Suprapubic skin (tissue), 4 donors: ENCODE measurements around the gene AKAP12. TPM values are rescaled to one million over a fixed set of nuclear protein-coding genes. Genes with fewer than 3 reads are reported as not detected.
A peak's percentile ranks its signal among the peaks of the same experiment; 100 is the strongest.

Source experiments
- DNase-seq, 2 donors: peaks; one replicate each; pipeline ENCODE4 v3.0.0-alpha.2; 2019; ENCODE audit warnings: low spot score in 2 of 2
- H3K27ac ChIP-seq: fragments of 200-600 bp; sonication (generic); one replicate; pipeline ENCODE4 v1.5.1; 2019
- H3K27me3 ChIP-seq: fragments of 200-600 bp; sonication (generic); one replicate; pipeline ENCODE4 v1.5.1; 2019
- H3K36me3 ChIP-seq: fragments of 200-600 bp; sonication (generic); one replicate; pipeline ENCODE4 v1.5.1; 2019
- H3K4me1 ChIP-seq: fragments of 200-600 bp; sonication (generic); one replicate; pipeline ENCODE4 v1.5.1; 2019
- H3K4me3 ChIP-seq: fragments of 200-600 bp; sonication (generic); one replicate; pipeline ENCODE4 v1.5.1; 2019; ENCODE audit warnings: mild to moderate bottlenecking
- H3K9me3 ChIP-seq: fragments of 200-600 bp; sonication (generic); one replicate; pipeline ENCODE4 v1.5.1; 2019
- CTCF ChIP-seq, 2 donors: fragments of 200-600 bp in 1 of 2; fragments of 450-650 bp in 1 of 2; sonication (generic) in 1 of 2; IDR thresholded peaks; one replicate each; pipeline ENCODE4 v1.5.1; 2016 to 2019; ENCODE audit warnings: antibody characterized with exemption in 2 of 2, mild to moderate bottlenecking in 1 of 2, moderate library complexity in 1 of 2
- EP300 ChIP-seq: sonication (generic); formaldehyde crosslinking; IDR thresholded peaks from one replicate; pipeline ENCODE4 v1.6.1; 2017; ENCODE audit warnings: antibody characterized with exemption
- POLR2A ChIP-seq, 2 donors: fragments of 450-650 bp; IDR thresholded peaks; one replicate each; pipeline ENCODE4 v1.6.1; 2017; ENCODE audit warnings: antibody characterized with exemption in 2 of 2, mild to moderate bottlenecking in 2 of 2, moderate library complexity in 2 of 2
- POLR2AphosphoS5 ChIP-seq, 3 donors: sonication (generic); formaldehyde crosslinking; IDR thresholded peaks; one replicate each; pipeline ENCODE4 v1.6.1; 2017; ENCODE audit warnings: antibody characterized with exemption in 3 of 3
- WGBS: methylation state at CpG from one replicate; pipeline ENCODE4 v1.1.5; 2018; 5-methylcytosine and 5-hydroxymethylcytosine counted together
- total RNA-seq, 4 donors: library from RNA; depleted of rRNA; stranded (reverse); fragments of >200 nt; gene quantifications; one replicate each; pipeline ENCODE4 v1.1.0, GENCODE V29; 2016

Gene AKAP12
- total RNA-seq, 4 donors from 2014 or later = 7.2 to 20.1 (median 11.9) TPM

DNA sequence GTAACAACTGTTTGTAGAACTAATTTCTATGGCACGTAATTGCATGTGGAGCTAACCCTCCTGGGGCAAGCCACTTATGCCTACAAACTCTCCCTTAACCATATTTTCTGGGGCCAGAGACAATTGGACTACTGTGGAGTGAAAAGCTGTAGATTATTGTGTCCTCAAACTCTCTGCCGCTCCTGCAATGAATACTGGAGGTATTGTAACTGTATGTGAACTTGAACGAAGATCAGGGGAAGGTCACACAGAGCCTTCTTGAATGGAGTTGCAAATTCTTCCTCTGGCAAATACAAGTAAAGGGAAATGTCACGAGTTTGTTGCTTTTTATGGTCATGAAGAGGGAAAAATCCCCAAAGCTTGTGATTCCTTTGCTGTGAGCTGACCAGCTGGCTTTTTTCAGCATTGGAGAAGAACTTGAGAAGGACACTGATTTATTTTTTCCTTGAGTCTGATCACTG is 18.2 kb downstream of the AKAP12 start:
- Histone ChIP-seq H3K27ac (peak overlapping the region; percentile 10), H3K4me1 (peaks cover 13% of the 10 kb centered on the region), H3K36me3 (no peaks in the 10 kb centered on the region), H3K4me3 (no peak overlapping the region), H3K9me3 (no peaks in the 10 kb centered on the region), H3K27me3 (no peaks in the 10 kb centered on the region)
- no peak for TF ChIP-seq EP300
- no peak for TF ChIP-seq POLR2AphosphoS5 (IDR thresholded peaks at IDR 0.05)
- no peak for TF ChIP-seq POLR2A (IDR thresholded peaks at IDR 0.05)
- TF ChIP-seq CTCF (IDR thresholded peaks at IDR 0.05) = no peak
- DNase-seq = no peak
- WGBS = 37% methylated on average over 4 of the region's 4 CpGs

DNA sequence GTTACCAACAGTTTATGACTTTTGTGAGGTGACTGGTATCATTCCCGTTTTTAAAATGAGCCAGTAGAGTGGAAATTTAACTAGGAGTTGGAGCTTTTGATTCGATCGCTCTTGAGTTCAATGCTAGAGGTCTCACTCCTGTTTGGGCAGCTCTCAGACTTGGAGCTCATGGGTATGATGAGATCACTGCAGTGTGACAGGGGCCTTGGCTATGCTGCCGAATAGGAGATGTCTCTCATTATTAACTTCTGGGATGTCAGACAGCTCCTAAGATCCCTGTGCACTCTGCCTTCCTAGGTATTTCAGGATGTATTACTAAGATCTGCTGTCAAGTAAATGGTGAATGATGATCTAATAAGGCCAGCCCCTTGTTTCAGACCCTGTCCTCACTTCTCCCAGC is 20.4 kb downstream of the AKAP12 start:
- no peaks in the 10 kb centered on the region for H3K27me3 ChIP-seq
- TF ChIP-seq CTCF (IDR thresholded peaks at IDR 0.05) = no peak
- no peak for TF ChIP-seq POLR2A (IDR thresholded peaks at IDR 0.05)
- TF ChIP-seq POLR2AphosphoS5 (IDR thresholded peaks at IDR 0.05) = no peak
- no peak for TF ChIP-seq EP300
- WGBS = 63% methylated on average over 4 of the region's 4 CpGs
- H3K4me3 ChIP-seq = no peak overlapping the region
- no peak for DNase-seq
- no peaks in the 10 kb centered on the region for H3K9me3 ChIP-seq
- H3K36me3 ChIP-seq = no peaks in the 10 kb centered on the region
- peaks cover 19% of the 10 kb centered on the region for H3K4me1 ChIP-seq
- no peak overlapping the region for H3K27ac ChIP-seq

DNA sequence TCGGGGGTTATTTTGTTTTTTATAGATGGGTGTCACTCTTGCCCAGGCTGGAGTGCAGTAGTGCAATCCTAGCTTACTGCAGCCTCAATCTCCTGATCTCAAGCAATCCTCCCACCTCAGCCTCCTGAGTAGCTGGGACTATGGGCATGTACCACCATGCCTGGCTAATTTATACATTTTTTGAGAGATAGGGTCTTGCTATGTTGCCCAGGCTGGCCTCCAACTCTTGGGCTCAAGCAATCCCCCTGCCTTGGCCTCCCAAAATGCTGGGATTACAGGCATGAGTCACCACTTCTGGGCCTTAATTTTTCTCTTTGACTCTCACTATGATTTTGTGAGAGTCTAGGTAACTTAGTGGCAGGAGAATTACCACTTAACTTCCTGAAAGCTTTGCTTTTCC is 23.3 kb downstream of the AKAP12 start:
- H3K27me3 ChIP-seq = no peaks in the 10 kb centered on the region
- H3K9me3 ChIP-seq = no peaks in the 10 kb centered on the region

GRCh38 chr6:151263967-151264366 is 24.2 kb downstream of the AKAP12 start:
- 31% methylated on average over 3 of the region's 3 CpGs for WGBS
- TF ChIP-seq EP300 (no peak), CTCF (IDR thresholded peaks at IDR 0.05) (no peak), POLR2A (IDR thresholded peaks at IDR 0.05) (no peak), POLR2AphosphoS5 (IDR thresholded peaks at IDR 0.05) (no peak)
- DNase-seq = no peak
- H3K4me1 ChIP-seq = peaks cover 6% of the 10 kb centered on the region
- no peak overlapping the region for H3K27ac ChIP-seq
- H3K27me3 ChIP-seq = no peaks in the 10 kb centered on the region
- H3K4me3 ChIP-seq = no peak overlapping the region
- no peaks in the 10 kb centered on the region for H3K36me3 ChIP-seq
- H3K9me3 ChIP-seq = no peaks in the 10 kb centered on the region

More for the DNA sequence above, 23.3 kb downstream of the AKAP12 start:
- Histone ChIP-seq H3K27ac (no peak overlapping the region), H3K36me3 (no peaks in the 10 kb centered on the region), H3K4me3 (no peak overlapping the region), H3K4me1 (peaks cover 12% of the 10 kb centered on the region)
- WGBS = 88% methylated on average over 1 of the region's 1 CpG
- DNase-seq = no peak
- no peak for TF ChIP-seq POLR2A (IDR thresholded peaks at IDR 0.05)
- TF ChIP-seq EP300 = no peak
- TF ChIP-seq CTCF (IDR thresholded peaks at IDR 0.05) = no peak
- no peak for TF ChIP-seq POLR2AphosphoS5 (IDR thresholded peaks at IDR 0.05)

GRCh38 chr6:151265282-151265681 is 25.5 kb downstream of the AKAP12 start:
- no peak for DNase-seq
- peaks cover 6% of the 10 kb centered on the region for H3K4me1 ChIP-seq
- no peaks in the 10 kb centered on the region for H3K9me3 ChIP-seq
- no peaks in the 10 kb centered on the region for H3K36me3 ChIP-seq
- no peaks in the 10 kb centered on the region for H3K27me3 ChIP-seq
- H3K27ac ChIP-seq = no peak overlapping the region
- no peak overlapping the region for H3K4me3 ChIP-seq
- TF ChIP-seq POLR2AphosphoS5 (IDR thresholded peaks at IDR 0.05) = no peak
- TF ChIP-seq CTCF (IDR thresholded peaks at IDR 0.05) = no peak
